Liver (tissue), 9 donors: ENCODE data around the gene CELF2. TPM values are rescaled to one million over a fixed set of nuclear protein-coding genes. Genes with fewer than 3 reads are reported as not detected.

Experiments used
- DNase-seq: peaks from one replicate; pipeline ENCODE4 v3.0.0-alpha.2; 2017; ENCODE audit warnings: low spot score
- H3K27ac ChIP-seq, 2 donors: one replicate each; pipeline ENCODE4 v1.7.0; 2013; ENCODE audit warnings: inconsistent platforms in 2 of 2, low read length in 2 of 2, control low read depth in 1 of 2, low read depth in 1 of 2, mild to moderate bottlenecking in 1 of 2
- H3K27me3 ChIP-seq, 4 donors: one replicate each; pipeline versions ENCODE4 v1.6.1 to v1.7.0; 2013; ENCODE audit warnings: low read length in 3 of 4, inconsistent platforms in 1 of 4, mild to moderate bottlenecking in 1 of 4, moderate library complexity in 1 of 4; ENCODE audit not compliant: control insufficient read depth in 4 of 4, insufficient read depth in 4 of 4
- H3K36me3 ChIP-seq, 4 donors: one replicate each; pipeline versions ENCODE4 v1.6.1 to v1.7.0; 2013; ENCODE audit warnings: low read length in 3 of 4, mild to moderate bottlenecking in 3 of 4, low read depth in 1 of 4, moderate library complexity in 1 of 4; ENCODE audit not compliant: control insufficient read depth in 4 of 4, insufficient read depth in 3 of 4
- H3K4me1 ChIP-seq, 4 donors: one replicate each; pipeline versions ENCODE4 v1.6.1 to v1.7.0; 2013; ENCODE audit warnings: low read length in 3 of 4, mild to moderate bottlenecking in 3 of 4, moderate library complexity in 1 of 4; ENCODE audit not compliant: control insufficient read depth in 4 of 4, insufficient read depth in 4 of 4
- H3K4me3 ChIP-seq, 3 donors: one replicate each; pipeline versions ENCODE4 v1.6.1 to v1.7.0; 2013; ENCODE audit warnings: low read length in 3 of 3, control low read depth in 1 of 3, low read depth in 1 of 3, mild to moderate bottlenecking in 1 of 3
- H3K9ac ChIP-seq, 2 donors: one replicate each; pipeline ENCODE4 v1.7.0; 2013; ENCODE audit warnings: low read length in 2 of 2, mild to moderate bottlenecking in 2 of 2, moderate library complexity in 2 of 2, control low read depth in 1 of 2, low read depth in 1 of 2
- H3K9me3 ChIP-seq, 4 donors: one replicate each; pipeline versions ENCODE4 v1.6.1 to v1.7.0; 2013; ENCODE audit warnings: low read length in 3 of 4; ENCODE audit not compliant: control insufficient read depth in 4 of 4
- ATF3 ChIP-seq: IDR thresholded peaks from 2 replicates; pipeline ENCODE4 v1.6.1; 2016; ENCODE audit warnings: antibody characterized with exemption
- CTCF ChIP-seq: fragments of 150-350 bp; IDR thresholded peaks from 2 replicates; pipeline ENCODE4 v1.5.1; 2017; ENCODE audit warnings: improper control_type of control experiment, low read depth, low read length; ENCODE audit not compliant: missing input control
- FOXA1 ChIP-seq: IDR thresholded peaks from 2 replicates; pipeline ENCODE4 v1.6.1; 2016; ENCODE audit warnings: antibody characterized with exemption
- FOXA2 ChIP-seq: IDR thresholded peaks from 2 replicates; pipeline ENCODE4 v1.6.1; 2016; ENCODE audit warnings: antibody characterized with exemption
- GABPA ChIP-seq, 2 donors: IDR thresholded peaks in 1 of 2; conservative IDR thresholded peaks in 1 of 2; 2 replicates each; pipeline ENCODE4 v1.6.1; 2016; ENCODE audit warnings: antibody characterized with exemption in 2 of 2, mild to moderate bottlenecking in 1 of 2, moderate library complexity in 1 of 2
- HNF4A ChIP-seq, 2 donors: conservative IDR thresholded peaks; 2 replicates each; pipeline ENCODE4 v1.6.1; 2016; ENCODE audit warnings: antibody characterized with exemption in 2 of 2, mild to moderate bottlenecking in 2 of 2
- HNF4G ChIP-seq: IDR thresholded peaks from 2 replicates; pipeline ENCODE4 v1.6.1; 2016; ENCODE audit warnings: antibody characterized with exemption
- JUND ChIP-seq, 2 donors: IDR thresholded peaks; 2 replicates each; pipeline ENCODE4 v1.6.1; 2016; ENCODE audit warnings: antibody characterized with exemption in 2 of 2
- MAX ChIP-seq: IDR thresholded peaks from 2 replicates; pipeline ENCODE4 v1.6.1; 2016; ENCODE audit warnings: antibody characterized with exemption
- NR2F2 ChIP-seq: IDR thresholded peaks from 2 replicates; pipeline ENCODE4 v1.6.1; 2016; ENCODE audit warnings: antibody characterized with exemption
- RAD21 ChIP-seq, 2 donors: IDR thresholded peaks; 2 replicates each; pipeline ENCODE4 v1.6.1; 2016; ENCODE audit warnings: antibody characterized with exemption in 2 of 2, mild to moderate bottlenecking in 2 of 2
- REST ChIP-seq: IDR thresholded peaks from 2 replicates; pipeline ENCODE4 v1.6.1; 2016; ENCODE audit warnings: antibody characterized with exemption, mild to moderate bottlenecking
- RXRA ChIP-seq, 2 donors: IDR thresholded peaks; 2 replicates each; pipeline ENCODE4 v1.6.1; 2017 to 2018; ENCODE audit warnings: antibody characterized with exemption in 2 of 2, mild to moderate bottlenecking in 1 of 2
- SP1 ChIP-seq: IDR thresholded peaks from 2 replicates; pipeline ENCODE4 v1.6.1; 2018; ENCODE audit warnings: antibody characterized with exemption, mild to moderate bottlenecking
- TAF1 ChIP-seq: conservative IDR thresholded peaks from 2 replicates; pipeline ENCODE4 v1.6.1; 2016; ENCODE audit warnings: antibody characterized with exemption, mild to moderate bottlenecking
- YY1 ChIP-seq: IDR thresholded peaks from 2 replicates; pipeline ENCODE4 v1.6.1; 2016; ENCODE audit warnings: antibody characterized with exemption, mild to moderate bottlenecking
- ZBTB33 ChIP-seq: IDR thresholded peaks from 2 replicates; pipeline ENCODE4 v1.6.1; 2016; ENCODE audit warnings: antibody characterized with exemption
- WGBS: extraction: QIAGEN DNeasy Blood & Tissue Kit; methylation state at CpG from one replicate; pipeline ENCODE4 v1.1.7; 2013; 5-methylcytosine and 5-hydroxymethylcytosine counted together
- polyA plus RNA-seq, 2 donors: library from polyadenylated mRNA; stranded (reverse) in 1 of 2; unstranded in 1 of 2; fragments of 200-250 nt in 1 of 2; fragments of >200 nt in 1 of 2; fragmentation: Nextera tagmentation in 1 of 2; extraction: Ambion mirVana in 1 of 2; gene quantifications; one replicate each; pipeline versions ENCODE4 v1.2.1 to v1.2.3, GENCODE V29; 2013 to 2015
- total RNA-seq, 2 donors: library from RNA; depleted of rRNA; stranded (reverse); fragments of >200 nt; gene quantifications; one replicate each; pipeline ENCODE4 v1.2.3, GENCODE V29; 2014
- donor health status: healthy.
- donor health status: healthy.
- donor health status: healthy.
- donor health status: healthy.
- donor health status: healthy.

CELF2 gene
- total and polyA plus RNA-seq, 4 donors, result 1.4 to 8.5 (median 5.6) TPM

- TF ChIP-seq ZBTB33, result no peak
- no peak for TF ChIP-seq FOXA1
- TF ChIP-seq SP1, result no peak
- TF ChIP-seq MAX, result no peak
- no peak for TF ChIP-seq NR2F2
- TF ChIP-seq GABPA (IDR thresholded peaks at IDR 0.05 in 1 of 2, conservative IDR thresholded peaks at IDR 0.05 in 1 of 2), result no peak
These were observed 201.8 kb downstream of the CELF2 start (continued) for GRCh38 chr10:11219431-11219830.

- Histone ChIP-seq H3K36me3 (peaks cover 0 to 2% (median 0%) of the 10 kb centered on the region in 4 donors), H3K4me3 (no peak overlapping the region), H3K9ac (no peak overlapping the region), H3K9me3 (peaks cover 0 to 2% (median 0%) of the 10 kb centered on the region in 4 donors), H3K27ac (no peak overlapping the region), H3K27me3 (no peaks in the 10 kb centered on the region), H3K4me1 (no peaks in the 10 kb centered on the region)
- no peak for DNase-seq
- 87% methylated on average over 9 of the region's 9 CpGs for WGBS
- no peak for TF ChIP-seq ATF3
- no peak for TF ChIP-seq HNF4G
- TF ChIP-seq HNF4A (conservative IDR thresholded peaks at IDR 0.05), result no peak
- TF ChIP-seq JUND (IDR thresholded peaks at IDR 0.05), result no peak
- TF ChIP-seq CTCF, result no peak
These were observed 205.4 kb downstream of the CELF2 start for GRCh38 chr10:11223081-11223480.

- 89% methylated on average over 9 of the region's 9 CpGs for WGBS
- Histone ChIP-seq H3K27ac (no peak overlapping the region), H3K36me3 (peaks cover 0 to 2% (median 0%) of the 10 kb centered on the region in 4 donors), H3K9me3 (peaks cover 0 to 2% (median 0%) of the 10 kb centered on the region in 4 donors), H3K9ac (no peak overlapping the region), H3K4me1 (no peaks in the 10 kb centered on the region), H3K27me3 (no peaks in the 10 kb centered on the region), H3K4me3 (no peak overlapping the region)
- no peak for DNase-seq
- TF ChIP-seq SP1 (no peak), RAD21 (IDR thresholded peaks at IDR 0.05) (no peak), JUND (IDR thresholded peaks at IDR 0.05) (no peak), NR2F2 (no peak), RXRA (IDR thresholded peaks at IDR 0.05) (no peak), FOXA2 (no peak), REST (no peak), YY1 (no peak), TAF1 (no peak), GABPA (IDR thresholded peaks at IDR 0.05 in 1 of 2, conservative IDR thresholded peaks at IDR 0.05 in 1 of 2) (no peak), ZBTB33 (no peak), MAX (no peak), ATF3 (no peak)
These were observed 206.0 kb downstream of the CELF2 start for GRCh38 chr10:11223507-11224140.
